Activated CD4-positive, alpha-beta T cell treated with anti-CD3 and anti-CD28 coated beads, Interleukin-10, Interleukin-2, amounts not matched to agents 100 ng/mL and 50 ng/mL, durations not matched to agents 16 hours and 8 hours (primary cell): ENCODE data around the gene NDUFS1.
"Not testable (repeated sequence)": the region's sequence is repeated elsewhere in the genome, so short reads cannot be mapped to it uniquely, and the experiment has no call there.

Experiments used
- DNase-seq: peaks from one replicate; pipeline ENCODE4 v3.0.0-alpha.2; 2020

NDUFS1 gene

GRCh38 chr2:206095536-206096332, 63.5 kb downstream of the NDUFS1 start:
- no peak for DNase-seq

GRCh38 chr2:206092297-206092696, 66.9 kb downstream of the NDUFS1 start:
- no peak for DNase-seq

- no peak for DNase-seq
Measured at GRCh38 chr2:206088248-206088647, 71.0 kb downstream of the NDUFS1 start.

- DNase-seq, result peak; percentile 6
Measured at GRCh38 chr2:206086716-206087350, 72.4 kb downstream of the NDUFS1 start.

- DNase-seq, result peak; percentile 88
Measured at GRCh38 chr2:206085742-206086445, 73.3 kb downstream of the NDUFS1 start, which contains the start of gene INO80D. Gene INO80D, minus strand, starts transcription at chr2:206086174. Its CDS starts 23,158 bp downstream, at chr2:206063016.

GRCh38 chr2:206084870-206085741, 74.1 kb downstream of the NDUFS1 start:
- peak; percentile 42 for DNase-seq

GRCh38 chr2:206084439-206084869, 74.8 kb downstream of the NDUFS1 start:
- peak; percentile 22 for DNase-seq

- DNase-seq, result peak; percentile 57
Measured at GRCh38 chr2:206083602-206084438, 75.4 kb downstream of the NDUFS1 start.

- DNase-seq, result no peak
Measured at GRCh38 chr2:206082298-206082843, 76.9 kb downstream of the NDUFS1 start.

GRCh38 chr2:206080927-206081326, 78.3 kb downstream of the NDUFS1 start:
- no peak for DNase-seq

- no peak for DNase-seq
Measured at GRCh38 chr2:206079699-206080465, 79.4 kb downstream of the NDUFS1 start.

- not testable (repeated sequence) for DNase-seq
Measured at GRCh38 chr2:206077879-206078278, 81.4 kb downstream of the NDUFS1 start.

GRCh38 chr2:206075113-206075512, 84.1 kb downstream of the NDUFS1 start:
- no peak for DNase-seq

- DNase-seq, result no peak
Measured at GRCh38 chr2:206071807-206072206, 87.4 kb downstream of the NDUFS1 start.

- no peak for DNase-seq
Measured at GRCh38 chr2:206069417-206069816, 89.8 kb downstream of the NDUFS1 start.

- DNase-seq, result no peak
Measured at GRCh38 chr2:206068207-206068606, 91.0 kb downstream of the NDUFS1 start.
